LHCN-M2 (cell line): ENCODE measurements around the gene GRIA2. TPM values are rescaled to one million over a fixed set of nuclear protein-coding genes. Genes with fewer than 3 reads are reported as not detected.
"Not testable (repeated sequence)": the region's sequence is repeated elsewhere in the genome, so short reads cannot be mapped to it uniquely, and the experiment has no call there.

Source experiments
- DNase-seq: peaks from one replicate; pipeline ENCODE4 v3.0.0-alpha.2; 2012; ENCODE audit warnings: low read depth
- polyA plus RNA-seq: library from polyadenylated mRNA; unstranded; fragments of >200 nt; gene quantifications from one replicate; pipeline ENCODE4 v1.2.1, GENCODE V29; 2012; ENCODE audit warnings: missing spikeins
- total RNA-seq: library from RNA; depleted of rRNA; stranded (reverse); fragments of >200 nt; gene quantifications from 2 replicates; pipeline ENCODE4 v1.2.3, GENCODE V29; 2014; rRNA removed

The GRIA2 gene
- total RNA-seq, result not detected in 2 replicates
- polyA plus RNA-seq, result not detected

DNA sequence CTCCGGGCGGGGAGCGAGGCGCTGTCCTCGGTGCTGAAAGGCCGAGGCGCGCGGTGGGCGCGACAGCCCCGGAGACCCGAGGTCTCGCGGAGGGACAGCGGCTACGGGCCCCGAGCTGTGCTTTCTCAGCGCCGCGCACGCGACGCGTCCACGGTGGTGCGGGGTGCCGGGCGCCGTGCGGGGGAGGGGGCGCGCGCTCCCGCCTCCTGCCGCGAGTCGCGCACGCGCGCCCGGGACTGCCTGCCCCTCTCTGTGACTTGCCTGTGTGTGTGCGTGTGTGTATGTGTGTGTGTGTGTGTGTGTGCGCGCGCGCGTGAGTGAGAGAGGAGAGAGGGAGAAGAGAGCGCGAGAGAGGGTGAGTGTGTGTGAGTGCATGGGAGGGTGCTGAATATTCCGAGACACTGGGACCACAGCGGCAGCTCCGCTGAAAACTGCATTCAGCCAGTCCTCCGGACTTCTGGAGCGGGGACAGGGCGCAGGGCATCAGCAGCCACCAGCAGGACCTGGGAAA lies at the start of gene GRIA2:
Gene GRIA2, plus strand, starts transcription at position 358 of the 511 bp plus-strand sequence. CDS start 315 bp downstream, outside the sequence.
- peak; percentile 56 for DNase-seq

DNA sequence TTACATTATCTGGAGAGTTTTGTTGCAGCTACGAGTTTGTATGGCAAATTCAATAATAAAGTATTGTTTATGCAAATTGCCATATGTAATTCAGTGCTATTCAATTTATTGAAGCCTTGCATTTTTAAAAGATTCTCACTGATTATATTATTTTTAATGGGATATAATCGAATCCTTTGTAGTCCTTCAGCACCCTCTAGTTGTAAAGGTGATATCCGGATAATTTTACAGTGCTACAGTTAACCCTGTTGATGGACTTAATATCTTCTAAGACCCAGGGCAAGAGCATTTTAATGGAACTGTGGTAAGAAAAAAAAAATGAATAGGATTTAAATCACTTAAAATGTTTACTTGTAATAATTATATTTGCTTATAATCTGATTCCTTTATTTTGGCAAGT lies 48.5 kb upstream of the GRIA2 start:
- DNase-seq, result peak; percentile 29

DNA sequence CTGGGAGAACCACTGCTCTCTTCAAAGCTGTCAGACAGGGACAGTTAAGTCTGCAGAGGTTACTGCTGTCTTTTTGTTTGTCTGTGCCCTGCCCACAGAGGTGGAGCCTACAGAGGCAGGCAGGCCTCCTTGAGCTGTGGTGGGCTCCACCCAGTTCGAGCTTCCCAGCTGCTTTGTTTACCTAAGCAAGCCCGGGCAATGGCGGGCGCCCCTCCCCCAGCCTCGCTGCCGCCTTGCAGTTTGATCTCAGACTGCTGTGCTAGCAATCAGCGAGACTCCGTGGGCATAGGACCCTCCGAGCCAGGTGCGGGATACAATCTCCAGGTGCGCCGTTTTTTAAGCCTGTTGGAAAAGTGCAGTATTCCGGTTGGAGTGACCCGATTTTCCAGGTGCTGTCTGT lies 40.3 kb upstream of the GRIA2 start:
- not testable (repeated sequence) for DNase-seq

DNA sequence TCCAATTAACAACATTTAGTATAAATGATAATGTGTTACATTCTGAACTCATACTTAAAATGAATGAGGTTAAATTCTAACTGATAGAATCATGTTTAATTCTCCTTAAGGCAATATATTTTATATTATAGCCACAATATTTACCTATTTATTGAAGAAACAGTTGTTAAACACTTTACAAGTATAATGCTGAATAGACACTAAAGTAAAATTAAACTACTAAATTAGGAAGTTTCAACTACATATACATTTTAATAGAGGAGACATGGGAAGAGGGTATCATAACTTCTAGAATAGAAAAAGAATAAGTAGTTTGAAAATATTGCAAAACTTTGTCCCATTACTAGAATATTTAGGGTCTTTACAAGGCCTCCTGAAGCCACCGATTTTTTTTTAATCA lies 36.2 kb upstream of the GRIA2 start:
- DNase-seq, result no peak

DNA sequence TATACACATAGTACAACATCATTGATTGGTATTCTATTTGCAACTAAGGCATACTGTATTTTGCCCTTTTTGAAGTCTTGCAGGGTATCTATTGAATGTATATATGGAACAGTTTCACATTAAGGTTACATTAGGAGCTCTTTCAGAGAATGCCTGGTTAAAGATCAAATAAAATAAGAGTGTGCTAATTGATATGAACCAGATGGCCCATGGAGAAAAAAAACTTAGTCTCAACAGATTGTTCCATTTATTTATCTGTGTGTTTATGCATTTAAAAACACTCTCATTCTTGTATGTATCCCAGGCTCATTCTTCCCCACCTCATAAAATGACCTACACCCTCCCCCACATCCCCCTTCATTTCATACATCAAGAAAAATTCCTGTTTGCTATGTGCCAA lies 35.2 kb upstream of the GRIA2 start:
- DNase-seq, result no peak

DNA sequence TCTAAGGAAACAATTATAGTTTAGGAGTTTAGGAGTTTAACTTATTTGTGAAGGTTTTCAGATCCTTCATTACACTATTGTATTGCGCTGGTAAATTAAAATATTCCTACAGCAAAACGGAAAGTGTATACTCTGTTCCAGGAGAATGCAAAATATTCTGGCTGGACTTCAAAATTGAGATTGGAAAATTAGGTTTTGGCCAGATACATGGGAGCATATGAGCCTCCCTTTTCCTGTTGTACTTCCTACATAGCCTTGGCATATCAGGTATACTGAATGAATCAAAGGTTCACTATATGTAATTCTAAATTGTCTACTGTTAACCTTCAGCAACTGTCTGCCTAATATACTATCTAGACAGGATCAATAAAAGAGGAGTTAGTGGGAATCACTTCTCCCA lies 25.2 kb upstream of the GRIA2 start:
- DNase-seq, result no peak

DNA sequence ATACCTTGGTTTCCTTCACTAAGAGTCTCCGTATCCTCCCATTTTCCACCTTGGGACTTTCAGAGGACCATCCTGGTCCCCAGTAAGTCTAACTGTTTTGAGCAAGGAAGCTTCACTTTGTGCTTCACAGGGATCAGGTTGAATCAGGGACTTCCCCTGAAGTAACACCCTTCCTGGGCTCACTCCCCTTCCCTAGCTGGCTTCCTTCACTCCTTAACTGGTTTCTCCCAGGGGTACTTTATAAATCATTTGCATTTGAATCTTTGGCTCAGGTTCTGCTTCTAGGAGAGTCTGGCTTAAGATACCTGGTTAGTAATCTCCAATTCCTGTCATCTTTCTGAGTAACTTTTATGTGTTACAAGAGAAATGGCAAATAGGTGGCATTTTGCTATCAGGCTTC lies 24.5 kb upstream of the GRIA2 start:
- no peak for DNase-seq

DNA sequence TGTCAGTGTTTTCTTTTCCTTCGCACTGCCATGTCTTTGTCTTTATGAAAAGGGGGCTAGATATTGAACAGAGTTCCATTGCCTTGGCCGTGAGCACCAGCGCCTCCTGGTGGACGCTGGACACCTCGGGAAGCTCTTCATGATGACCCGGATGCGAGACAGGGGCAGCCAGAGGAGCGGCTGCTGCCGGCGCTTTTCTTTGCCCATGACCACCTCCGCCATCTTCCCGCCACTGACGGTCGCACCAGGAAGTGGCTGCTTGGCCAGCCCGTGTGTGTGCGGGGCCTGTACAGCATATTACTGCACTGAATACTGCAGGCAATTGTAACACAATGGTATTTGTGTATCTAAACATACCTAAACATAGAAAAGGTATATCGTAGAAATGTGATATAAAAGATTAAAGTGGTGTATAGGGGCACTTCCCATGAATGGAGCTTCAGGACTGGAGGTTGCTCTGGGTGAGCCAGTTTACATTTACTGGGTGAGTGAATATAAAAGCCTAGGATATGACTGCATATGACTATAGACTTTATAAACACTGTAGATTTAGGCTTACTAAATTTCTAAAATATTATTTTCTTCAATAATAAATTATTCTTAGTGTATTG lies 15.8 kb upstream of the GRIA2 start:
- peak; percentile 13 for DNase-seq

DNA sequence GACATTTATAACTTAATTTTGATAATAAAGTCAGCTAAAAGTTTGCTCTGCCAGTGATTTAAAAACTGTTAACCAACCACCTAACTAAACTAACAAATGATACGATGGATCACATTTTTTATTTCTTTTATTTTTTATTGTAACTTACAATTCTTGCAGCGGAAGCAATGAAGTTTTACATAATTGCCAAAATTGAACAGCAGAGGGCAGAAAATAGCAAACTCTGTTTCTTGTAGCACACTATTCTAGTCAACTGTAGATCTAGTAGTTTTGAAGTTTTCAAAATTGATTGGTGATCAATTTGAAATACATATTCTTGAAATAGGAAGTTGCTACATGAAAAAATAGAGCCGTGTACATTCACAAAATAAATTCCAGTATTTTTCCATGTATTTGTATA lies 2.8 kb upstream of the GRIA2 start:
- peak; percentile 25 for DNase-seq

DNA sequence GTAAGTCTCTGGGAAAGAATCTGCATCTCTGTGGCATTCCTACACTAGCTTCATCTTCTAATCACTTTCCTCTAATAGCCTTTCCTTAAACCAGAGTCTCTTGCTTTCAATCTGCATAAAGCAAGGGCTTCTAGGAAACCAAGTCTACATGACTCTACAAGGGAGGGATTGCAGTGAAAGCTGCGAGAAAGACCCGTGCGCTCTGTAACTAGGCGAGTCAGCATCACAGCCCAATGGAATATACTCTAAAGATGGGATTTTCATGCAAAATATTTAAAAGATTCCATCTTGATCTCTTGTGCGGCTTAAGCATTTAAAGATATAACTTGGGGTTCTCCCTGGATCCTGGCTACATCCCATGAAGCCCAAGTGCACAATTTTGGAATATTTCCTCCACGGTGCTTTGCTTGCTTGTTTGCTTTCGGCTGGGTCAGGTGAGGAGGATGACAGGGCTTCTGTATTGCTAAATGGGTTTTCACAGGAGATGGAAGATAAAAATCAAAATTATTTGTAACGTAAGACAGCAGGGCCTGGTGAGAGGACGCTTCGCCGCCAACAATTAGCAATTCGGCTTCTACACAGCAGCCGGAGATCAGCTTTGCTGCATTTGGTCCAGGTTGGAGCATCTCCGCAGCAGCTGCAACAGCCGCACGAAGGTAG lies 687 bp upstream of the GRIA2 start:
- DNase-seq, result no peak

DNA sequence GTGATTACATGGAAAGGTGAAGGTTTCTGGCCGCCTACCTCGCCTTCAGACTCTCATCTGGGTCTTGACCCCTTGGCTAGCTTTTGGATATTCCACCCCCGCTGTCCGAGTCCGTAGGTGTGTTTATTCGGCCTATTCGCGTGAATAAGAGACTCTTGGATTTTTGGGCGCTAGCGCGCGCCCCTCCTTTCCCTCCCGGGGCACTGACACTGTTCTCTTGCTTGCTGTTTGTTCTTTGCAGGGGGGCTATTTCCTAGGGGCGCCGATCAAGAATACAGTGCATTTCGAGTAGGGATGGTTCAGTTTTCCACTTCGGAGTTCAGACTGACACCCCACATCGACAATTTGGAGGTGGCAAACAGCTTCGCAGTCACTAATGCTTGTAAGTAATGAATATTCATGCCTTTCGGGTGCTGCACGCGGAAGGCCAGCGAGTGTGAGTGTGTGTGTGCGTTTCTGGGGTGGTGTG lies 932 bp downstream of the GRIA2 start:
- DNase-seq, result no peak

DNA sequence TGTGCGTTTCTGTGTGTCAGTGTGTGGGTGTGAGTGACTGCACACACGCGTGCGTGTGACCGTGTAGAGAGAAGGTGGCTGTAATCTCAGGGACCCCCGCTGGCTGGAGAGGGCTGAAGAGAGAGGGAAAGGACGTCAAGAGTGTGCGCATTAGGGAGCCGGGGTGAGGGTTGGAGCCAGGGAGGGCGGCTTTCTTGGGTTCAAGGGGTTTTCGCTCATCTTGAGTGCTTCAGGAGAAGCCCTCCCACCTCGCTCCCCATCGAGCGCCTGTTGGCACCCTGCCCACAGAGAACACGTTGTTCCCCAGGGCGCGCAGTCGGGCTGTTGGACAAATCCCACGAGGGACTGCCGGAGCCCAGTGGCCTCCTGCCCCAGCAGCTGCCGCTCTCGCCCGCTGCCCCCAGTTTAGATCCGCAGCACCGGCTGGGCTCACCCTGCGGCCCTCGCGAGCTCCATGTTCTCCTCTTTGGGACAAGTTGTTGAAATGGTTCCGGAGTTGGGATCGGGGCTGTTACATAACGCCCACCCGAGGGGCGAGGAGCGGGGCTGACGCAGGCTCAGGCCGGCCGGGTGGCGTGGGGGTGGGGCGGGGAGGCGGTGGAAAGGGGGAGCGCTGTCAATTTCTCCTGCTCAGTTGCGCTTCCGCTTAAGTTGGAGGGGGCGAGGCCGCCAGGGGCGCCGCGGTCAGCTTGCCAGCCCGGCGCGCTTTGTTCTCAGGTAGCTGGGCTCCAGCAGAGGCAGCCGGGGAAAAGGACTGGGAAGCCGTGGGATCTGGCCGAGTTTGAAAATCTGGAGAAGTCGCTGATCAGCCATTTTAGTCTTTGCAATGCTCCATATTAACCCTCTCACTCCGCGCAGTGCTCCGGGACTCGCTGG lies 1.6 kb downstream of the GRIA2 start:
- DNase-seq, result no peak

DNA sequence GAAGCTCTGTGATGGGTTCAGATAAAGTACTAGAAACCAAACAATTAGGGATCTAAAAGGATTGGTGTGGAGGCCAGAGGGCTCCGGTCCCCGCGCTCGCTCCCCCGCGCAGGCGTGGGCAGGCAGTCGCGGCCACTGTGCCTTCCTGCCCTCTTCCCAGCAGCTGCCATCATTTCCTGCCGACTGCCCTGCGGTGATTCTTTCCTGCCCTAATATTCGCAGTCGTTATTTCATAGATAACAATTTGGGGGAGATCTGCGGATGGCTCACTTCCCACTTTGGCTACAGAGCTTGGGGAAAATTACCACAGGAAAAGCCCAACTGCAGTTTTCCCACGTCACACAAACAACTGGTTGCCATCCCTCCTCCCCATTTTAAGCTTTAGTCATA lies 2.2 kb downstream of the GRIA2 start:
- no peak for DNase-seq

DNA sequence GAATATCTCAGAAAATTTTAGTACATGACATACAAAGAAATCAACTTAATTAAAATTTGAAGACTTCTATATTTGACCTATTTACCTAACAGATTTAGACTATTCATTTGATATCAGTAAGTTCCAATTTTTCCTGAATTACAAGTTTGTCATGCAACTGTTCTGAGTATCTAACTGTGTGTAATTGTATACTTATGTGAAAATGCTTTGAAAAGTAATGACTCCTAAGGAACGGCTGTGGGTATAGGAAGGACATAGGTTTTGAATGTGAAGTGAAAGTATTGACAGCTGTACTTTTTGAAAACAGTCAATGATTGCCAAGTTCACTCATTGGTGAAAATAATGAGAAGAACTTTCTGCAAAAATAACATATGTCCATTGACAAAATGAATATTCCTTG lies 2.9 kb downstream of the GRIA2 start:
- DNase-seq, result no peak

DNA sequence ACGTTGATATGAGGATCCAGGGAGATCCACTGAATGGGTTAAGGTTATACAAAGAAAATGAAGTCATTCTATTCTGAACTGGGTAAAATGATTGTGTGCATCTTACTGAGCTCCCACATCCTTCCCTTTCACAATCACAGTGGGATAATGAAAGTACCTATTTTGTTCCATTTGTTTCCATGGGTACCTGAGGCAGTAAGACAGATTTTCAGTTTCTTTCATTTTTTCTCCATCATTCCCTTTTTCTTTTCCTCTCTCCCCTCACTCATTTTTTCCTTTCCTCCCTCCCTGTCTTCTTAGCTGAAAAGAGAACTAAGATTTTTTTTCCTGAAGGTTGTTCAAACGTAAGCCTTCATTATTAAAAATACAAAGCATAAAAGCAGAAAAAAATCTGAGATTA lies 4.6 kb downstream of the GRIA2 start:
- DNase-seq, result no peak

DNA sequence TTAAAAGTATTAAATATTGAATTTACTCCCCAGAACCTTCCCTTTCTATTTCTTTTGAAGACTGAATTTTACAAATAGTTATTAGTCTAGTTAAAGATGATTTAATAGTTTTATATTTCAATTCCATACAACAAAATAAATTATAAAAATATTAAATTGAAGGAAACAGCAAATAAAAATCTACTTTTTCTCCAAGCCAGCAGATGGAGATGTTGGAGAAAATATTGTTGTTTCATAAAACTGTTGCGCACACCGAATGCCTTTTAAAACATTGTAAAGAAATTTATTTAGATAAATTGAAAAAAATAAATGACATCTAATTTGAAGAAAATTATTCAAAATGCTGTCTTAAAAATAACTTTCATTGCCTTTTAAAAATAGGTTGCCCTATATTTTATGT lies 5.5 kb downstream of the GRIA2 start:
- no peak for DNase-seq

DNA sequence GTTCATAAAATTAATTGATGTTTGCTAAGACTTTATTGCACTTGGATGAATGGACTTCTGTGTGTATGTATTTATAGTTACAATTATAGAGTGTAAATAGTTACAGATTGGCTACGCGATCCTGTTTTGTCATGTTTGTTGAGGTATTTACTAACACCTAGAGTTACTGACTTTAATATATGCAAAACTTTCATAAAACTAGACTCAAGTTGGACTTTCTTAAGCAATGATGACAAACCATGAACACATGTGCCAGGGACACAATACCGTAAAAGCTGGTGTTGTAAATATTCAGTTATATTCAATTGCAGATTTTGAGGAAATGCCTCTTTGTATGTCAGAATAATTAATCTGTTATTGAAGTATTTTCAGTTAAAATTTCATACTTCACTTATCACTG lies 6.1 kb downstream of the GRIA2 start:
- no peak for DNase-seq

DNA sequence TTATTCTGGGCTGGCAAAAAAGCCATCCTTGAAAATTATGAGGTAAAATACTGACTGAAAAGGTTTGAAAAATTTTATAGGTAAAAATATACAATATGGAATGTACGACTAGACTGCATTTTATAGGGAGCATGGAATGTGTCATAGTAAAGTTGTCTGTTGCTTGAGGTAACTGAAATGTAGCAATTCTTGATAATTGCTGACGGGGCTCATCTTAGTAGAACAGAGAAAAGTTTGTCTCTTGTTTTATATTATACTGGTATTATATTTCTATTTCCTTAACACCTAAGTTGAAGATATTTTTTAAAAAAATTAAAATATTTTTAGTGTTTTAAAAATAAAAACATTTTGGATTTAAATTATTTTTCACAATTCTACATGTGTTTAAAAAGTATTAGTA lies 11.0 kb downstream of the GRIA2 start:
- DNase-seq, result no peak

DNA sequence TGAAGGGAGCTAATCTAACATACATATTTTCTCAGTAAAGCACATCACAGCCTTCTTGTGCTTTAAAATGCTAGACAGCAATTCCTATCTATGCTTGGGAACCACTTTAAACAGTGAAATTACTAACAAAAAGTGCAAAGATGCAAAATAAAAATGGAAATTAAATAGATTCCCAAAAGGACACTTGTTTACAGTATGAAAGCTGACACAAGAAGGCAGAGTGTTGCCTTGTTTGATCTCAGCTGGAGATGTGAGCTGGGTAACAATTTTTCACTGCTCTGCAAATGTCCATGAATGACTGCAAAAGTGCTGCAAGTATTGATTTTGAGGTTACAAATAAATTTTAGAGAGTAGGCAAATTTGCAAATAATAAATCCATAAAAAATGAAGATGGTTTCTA lies 22.3 kb downstream of the GRIA2 start:
- no peak for DNase-seq

DNA sequence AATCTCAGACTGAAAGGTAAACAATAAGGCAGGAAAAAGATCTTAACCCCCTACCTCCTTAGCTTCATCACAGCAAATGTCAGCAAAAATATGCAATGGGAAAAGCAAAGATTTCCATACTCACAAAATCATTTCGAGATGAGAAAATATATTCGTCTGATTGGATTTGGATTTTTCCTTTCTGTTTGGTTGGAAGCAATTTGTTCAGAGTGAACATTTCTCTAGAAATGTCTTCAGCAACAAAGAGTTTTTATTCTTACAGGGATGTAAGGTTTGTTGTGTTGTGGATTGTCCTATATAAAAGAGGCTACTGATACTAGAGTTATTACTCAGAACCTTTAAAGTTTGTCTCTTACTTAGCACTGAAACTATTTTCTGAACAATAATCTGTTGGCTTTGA lies 23.8 kb downstream of the GRIA2 start:
- DNase-seq, result no peak

DNA sequence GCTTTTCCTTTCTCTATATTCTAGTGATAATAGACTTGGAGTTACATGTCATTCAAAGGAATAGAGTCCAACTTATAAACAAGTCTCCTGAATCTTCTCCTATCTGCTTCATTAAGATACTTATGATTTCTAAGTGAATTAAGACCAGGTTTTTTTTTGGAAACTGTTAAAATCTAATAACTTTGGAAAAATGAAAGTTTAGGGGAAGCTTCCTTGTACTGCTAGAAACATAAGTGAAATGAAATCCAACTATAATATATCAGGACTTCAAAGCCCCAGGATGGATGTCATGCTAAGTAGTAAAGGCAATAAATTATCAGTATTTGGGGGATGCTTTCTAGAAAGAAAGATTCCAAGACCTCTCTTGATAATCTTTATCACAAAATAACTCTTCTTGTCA lies 24.8 kb downstream of the GRIA2 start:
- DNase-seq, result no peak

DNA sequence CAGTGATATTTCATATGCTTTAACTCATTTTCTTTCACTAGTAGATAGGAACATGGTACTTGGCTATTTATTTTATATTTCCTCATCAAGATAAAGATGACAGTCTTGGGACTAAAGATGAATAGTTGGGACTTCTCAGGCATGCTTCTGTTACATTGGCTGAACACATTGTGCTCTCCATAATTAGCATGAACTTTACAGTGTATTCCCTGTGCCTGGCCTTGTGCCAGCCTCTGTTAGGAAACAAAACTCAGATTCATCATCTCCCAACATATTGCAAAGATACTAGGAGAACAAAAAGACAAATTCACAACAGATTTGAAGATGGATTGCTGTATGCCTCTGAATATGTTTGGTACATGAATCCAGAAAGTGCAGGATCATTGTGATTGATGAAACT lies 26.4 kb downstream of the GRIA2 start:
- no peak for DNase-seq
